ENCODE data around the gene ASXL1.

Gene ASXL1

DNA sequence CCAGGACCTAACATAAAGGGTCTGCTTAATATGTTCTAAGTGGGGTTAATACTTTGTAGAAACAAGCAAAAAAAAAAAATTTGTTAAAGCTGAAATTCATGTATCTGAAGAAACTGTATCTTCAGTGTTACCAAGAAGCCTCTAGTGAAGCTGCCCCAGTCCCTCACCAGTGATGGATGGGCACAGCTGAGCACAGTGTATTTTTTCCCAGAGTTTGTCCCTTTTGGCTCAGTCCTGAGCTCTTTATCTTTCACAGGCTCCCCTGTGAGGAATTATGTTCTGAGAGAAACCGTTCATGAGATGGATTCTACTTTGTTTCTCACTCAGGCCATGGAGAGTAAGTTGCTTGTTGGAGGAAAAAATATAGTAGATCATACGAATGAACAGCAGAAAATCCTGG, 42.2 kb upstream of the ASXL1 start:
- Histone ChIP-seq H3K18ac (ENCODE audit: low read length) (no peak overlapping the region), H2AFZ (ENCODE audit: low read length) (no peak overlapping the region), H2BK15ac (ENCODE audit: low read length) (no peak overlapping the region), H3K4me2 (ENCODE audit: insufficient read depth, low read length, poor library complexity, severe bottlenecking) (no peak overlapping the region), H3K4me1 (ENCODE audit: control insufficient read depth in 2 of 2, insufficient read depth in 1 of 2, low read depth in 1 of 2, low read length in 2 of 2) (no peaks in the 10 kb centered on the region), H3K9ac (ENCODE audit: low read depth, low read length, poor library complexity) (no peak overlapping the region), H3K23ac (ENCODE audit: low read depth, low read length, poor library complexity) (no peak overlapping the region), H2BK5ac (ENCODE audit: low read length) (no peak overlapping the region), H3K9me3 (replicated peaks in 1 of 2; ENCODE audit: control insufficient read depth in 2 of 2, insufficient read depth in 1 of 2, low read depth in 1 of 2, low read length in 2 of 2) (no peaks in the 10 kb centered on the region), H3K27me3 (ENCODE audit: control insufficient read depth in 3 of 3, insufficient read depth in 3 of 3, low read depth in 1 of 3, low read length in 3 of 3) (no peaks in the 10 kb centered on the region), H3K4me3 (ENCODE audit: low read length in 2 of 2) (no peak overlapping the region), H4K91ac (ENCODE audit: low read depth, low read length, poor library complexity) (no peak overlapping the region), H3K36me3 (replicated peaks in 1 of 2; ENCODE audit: control insufficient read depth in 2 of 2, insufficient read depth in 2 of 2, low read length in 2 of 2) (peaks cover 6 to 66% of the 10 kb centered on the region in 2 donors), H4K8ac (ENCODE audit: low read depth, low read length) (no peak overlapping the region), H3K79me1 (ENCODE audit: low read depth, low read length) (no peaks in the 10 kb centered on the region), H2BK12ac (ENCODE audit: low read length) (no peak overlapping the region), H2BK120ac (ENCODE audit: low read depth, low read length) (no peak overlapping the region), H2AK5ac (ENCODE audit: low read depth, low read length) (no peak overlapping the region), H3K14ac (ENCODE audit: low read length) (no peak overlapping the region), H3K27ac (replicated peaks; ENCODE audit: low read length) (no peak overlapping the region), H3K4ac (ENCODE audit: low read length) (no peak overlapping the region)
- DNase-seq (ENCODE audit: low spot score) = no peak
- WGBS, 2 donors (ENCODE audit: extremely low coverage in 2 of 2, insufficient read length in 2 of 2, insufficient replicate concordance in 1 of 2) = no CpG with 5 or more reads among the region's 2 CpGs

GRCh38 chr20:32316667-32317066, 41.5 kb upstream of the ASXL1 start:
- no peaks in the 10 kb centered on the region for H3K9me3 ChIP-seq (replicated peaks in 1 of 2; ENCODE audit: control insufficient read depth in 2 of 2, insufficient read depth in 1 of 2, low read depth in 1 of 2, low read length in 2 of 2)
- peaks cover 4 to 64% of the 10 kb centered on the region in 2 donors for H3K36me3 ChIP-seq (replicated peaks in 1 of 2; ENCODE audit: control insufficient read depth in 2 of 2, insufficient read depth in 2 of 2, low read length in 2 of 2)
- no peaks in the 10 kb centered on the region for H3K4me1 ChIP-seq (ENCODE audit: control insufficient read depth in 2 of 2, insufficient read depth in 1 of 2, low read depth in 1 of 2, low read length in 2 of 2)
- H2BK15ac ChIP-seq (ENCODE audit: low read length) = no peak overlapping the region
- no peak overlapping the region for H4K91ac ChIP-seq (ENCODE audit: low read depth, low read length, poor library complexity)
- no peak overlapping the region for H3K18ac ChIP-seq (ENCODE audit: low read length)
- no peak overlapping the region for H2AFZ ChIP-seq (ENCODE audit: low read length)
- H3K27ac ChIP-seq (replicated peaks; ENCODE audit: low read length) = no peak overlapping the region
- H3K9ac ChIP-seq (ENCODE audit: low read depth, low read length, poor library complexity) = no peak overlapping the region
- no peaks in the 10 kb centered on the region for H3K27me3 ChIP-seq (ENCODE audit: control insufficient read depth in 3 of 3, insufficient read depth in 3 of 3, low read depth in 1 of 3, low read length in 3 of 3)
- H4K8ac ChIP-seq (ENCODE audit: low read depth, low read length) = no peak overlapping the region
- H2AK5ac ChIP-seq (ENCODE audit: low read depth, low read length) = no peak overlapping the region
- no peak for DNase-seq (ENCODE audit: low spot score)
- no peak overlapping the region for H3K4me2 ChIP-seq (ENCODE audit: insufficient read depth, low read length, poor library complexity, severe bottlenecking)
- H3K23ac ChIP-seq (ENCODE audit: low read depth, low read length, poor library complexity) = no peak overlapping the region
- H2BK5ac ChIP-seq (ENCODE audit: low read length) = no peak overlapping the region
- no peak overlapping the region for H3K4ac ChIP-seq (ENCODE audit: low read length)
- H2BK120ac ChIP-seq (ENCODE audit: low read depth, low read length) = no peak overlapping the region
- H3K14ac ChIP-seq (ENCODE audit: low read length) = no peak overlapping the region
- H3K79me1 ChIP-seq (ENCODE audit: low read depth, low read length) = no peaks in the 10 kb centered on the region
- no peak overlapping the region for H3K4me3 ChIP-seq (ENCODE audit: low read length in 2 of 2)
- no CpG with 5 or more reads among the region's 7 CpGs for WGBS, 2 donors (ENCODE audit: extremely low coverage in 2 of 2, insufficient read length in 2 of 2, insufficient replicate concordance in 1 of 2)
- H2BK12ac ChIP-seq (ENCODE audit: low read length) = no peak overlapping the region

DNA sequence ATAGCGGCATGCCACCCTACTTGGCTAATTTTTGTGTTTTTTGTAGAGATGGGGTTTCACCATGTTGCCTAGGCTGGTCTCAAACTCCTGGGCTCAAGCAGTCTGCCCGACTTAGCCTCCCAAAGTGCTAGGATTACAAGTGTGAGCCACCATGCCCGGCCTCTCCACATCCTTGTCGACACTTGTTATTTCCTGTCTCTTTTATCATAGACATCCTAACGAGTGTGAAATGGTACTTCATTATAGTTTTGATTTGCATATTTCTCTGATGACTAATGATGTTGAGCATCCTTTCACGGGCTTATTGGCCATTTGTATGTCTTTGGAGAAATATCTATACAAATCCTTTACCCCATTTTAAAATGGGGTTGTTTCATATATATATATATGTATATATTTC, 39.0 kb upstream of the ASXL1 start:
- Histone ChIP-seq H3K23ac (ENCODE audit: low read depth, low read length, poor library complexity) (no peak overlapping the region), H3K27me3 (ENCODE audit: control insufficient read depth in 3 of 3, insufficient read depth in 3 of 3, low read depth in 1 of 3, low read length in 3 of 3) (no peaks in the 10 kb centered on the region), H3K18ac (ENCODE audit: low read length) (no peak overlapping the region), H3K14ac (ENCODE audit: low read length) (no peak overlapping the region), H3K79me1 (ENCODE audit: low read depth, low read length) (no peaks in the 10 kb centered on the region), H2AFZ (ENCODE audit: low read length) (no peak overlapping the region), H3K9ac (ENCODE audit: low read depth, low read length, poor library complexity) (no peak overlapping the region), H3K36me3 (replicated peaks in 1 of 2; ENCODE audit: control insufficient read depth in 2 of 2, insufficient read depth in 2 of 2, low read length in 2 of 2) (peaks cover 2 to 46% of the 10 kb centered on the region in 2 donors), H4K91ac (ENCODE audit: low read depth, low read length, poor library complexity) (no peak overlapping the region), H2BK12ac (ENCODE audit: low read length) (no peak overlapping the region), H2BK15ac (ENCODE audit: low read length) (no peak overlapping the region), H2BK5ac (ENCODE audit: low read length) (no peak overlapping the region), H3K4ac (ENCODE audit: low read length) (no peak overlapping the region), H3K4me3 (ENCODE audit: low read length in 2 of 2) (no peak overlapping the region), H3K27ac (replicated peaks; ENCODE audit: low read length) (no peak overlapping the region), H3K4me2 (ENCODE audit: insufficient read depth, low read length, poor library complexity, severe bottlenecking) (no peak overlapping the region), H4K8ac (ENCODE audit: low read depth, low read length) (no peak overlapping the region), H3K9me3 (replicated peaks in 1 of 2; ENCODE audit: control insufficient read depth in 2 of 2, insufficient read depth in 1 of 2, low read depth in 1 of 2, low read length in 2 of 2) (no peaks in the 10 kb centered on the region), H3K4me1 (ENCODE audit: control insufficient read depth in 2 of 2, insufficient read depth in 1 of 2, low read depth in 1 of 2, low read length in 2 of 2) (no peaks in the 10 kb centered on the region), H2BK120ac (ENCODE audit: low read depth, low read length) (no peak overlapping the region), H2AK5ac (ENCODE audit: low read depth, low read length) (no peak overlapping the region)
- WGBS, 2 donors (ENCODE audit: extremely low coverage in 2 of 2, insufficient read length in 2 of 2, insufficient replicate concordance in 1 of 2) = no CpG with 5 or more reads among the region's 6 CpGs
- no peak for DNase-seq (ENCODE audit: low spot score)

- H3K79me1 ChIP-seq (ENCODE audit: low read depth, low read length) = no peaks in the 10 kb centered on the region
- no peak overlapping the region for H4K8ac ChIP-seq (ENCODE audit: low read depth, low read length)
- H3K4me2 ChIP-seq (ENCODE audit: insufficient read depth, low read length, poor library complexity, severe bottlenecking) = no peak overlapping the region
- H4K91ac ChIP-seq (ENCODE audit: low read depth, low read length, poor library complexity) = no peak overlapping the region
- H2BK15ac ChIP-seq (ENCODE audit: low read length) = no peak overlapping the region
- H2AFZ ChIP-seq (ENCODE audit: low read length) = no peak overlapping the region
- H3K27me3 ChIP-seq (ENCODE audit: control insufficient read depth in 3 of 3, insufficient read depth in 3 of 3, low read depth in 1 of 3, low read length in 3 of 3) = no peaks in the 10 kb centered on the region
- H3K14ac ChIP-seq (ENCODE audit: low read length) = no peak overlapping the region
- H2BK12ac ChIP-seq (ENCODE audit: low read length) = no peak overlapping the region
- H2BK5ac ChIP-seq (ENCODE audit: low read length) = no peak overlapping the region
- no peak overlapping the region for H2AK5ac ChIP-seq (ENCODE audit: low read depth, low read length)
- H3K4me1 ChIP-seq (ENCODE audit: control insufficient read depth in 2 of 2, insufficient read depth in 1 of 2, low read depth in 1 of 2, low read length in 2 of 2) = no peaks in the 10 kb centered on the region
- H3K4me3 ChIP-seq (ENCODE audit: low read length in 2 of 2) = no peak overlapping the region
- no peak overlapping the region for H2BK120ac ChIP-seq (ENCODE audit: low read depth, low read length)
- no CpG with 5 or more reads among the region's 1 CpG for WGBS, 2 donors (ENCODE audit: extremely low coverage in 2 of 2, insufficient read length in 2 of 2, insufficient replicate concordance in 1 of 2)
- no peak overlapping the region for H3K18ac ChIP-seq (ENCODE audit: low read length)
- H3K36me3 ChIP-seq (replicated peaks in 1 of 2; ENCODE audit: control insufficient read depth in 2 of 2, insufficient read depth in 2 of 2, low read length in 2 of 2) = peaks cover 2 to 46% of the 10 kb centered on the region in 2 donors
- DNase-seq (ENCODE audit: low spot score) = no peak
- H3K9ac ChIP-seq (ENCODE audit: low read depth, low read length, poor library complexity) = no peak overlapping the region
- no peak overlapping the region for H3K23ac ChIP-seq (ENCODE audit: low read depth, low read length, poor library complexity)
- no peak overlapping the region for H3K4ac ChIP-seq (ENCODE audit: low read length)
- no peak overlapping the region for H3K27ac ChIP-seq (replicated peaks; ENCODE audit: low read length)
- H3K9me3 ChIP-seq (replicated peaks in 1 of 2; ENCODE audit: control insufficient read depth in 2 of 2, insufficient read depth in 1 of 2, low read depth in 1 of 2, low read length in 2 of 2) = no peaks in the 10 kb centered on the region
Observed at GRCh38 chr20:32320305-32320704, 37.8 kb upstream of the ASXL1 start.
